GM12865 (cell line): Measurements from ENCODE around the gene VMAC.

ENCODE experiments used
- DNase-seq: peaks from one replicate; pipeline ENCODE4 v3.0.0; 2010; ENCODE audit warnings: low read depth
- H3K4me3 ChIP-seq: 2 replicates; pipeline ENCODE4 v1.5.1; 2011; ENCODE audit warnings: mild to moderate bottlenecking, low read depth, low read length, control low read depth
- CTCF ChIP-seq: IDR thresholded peaks from 2 replicates; pipeline ENCODE4 v1.5.1; 2011; ENCODE audit warnings: low read length, control low read depth, low read depth, inconsistent platforms; ENCODE audit not compliant: insufficient read depth; ENCODE audit errors: missing control alignments

The VMAC gene

GRCh38 chr19:5916181-5916708 is 11.6 kb downstream of the VMAC start:
- no peak for TF ChIP-seq CTCF
- no peak for DNase-seq
- H3K4me3 ChIP-seq = no peak overlapping the region

GRCh38 chr19:5917431-5918107 is 12.9 kb downstream of the VMAC start:
- H3K4me3 ChIP-seq = no peak overlapping the region
- no peak for DNase-seq
- no peak for TF ChIP-seq CTCF

GRCh38 chr19:5918463-5919079 is 13.9 kb downstream of the VMAC start:
- DNase-seq = no peak
- no peak for TF ChIP-seq CTCF
- no peak overlapping the region for H3K4me3 ChIP-seq

- H3K4me3 ChIP-seq = no peak overlapping the region
- TF ChIP-seq CTCF = no peak
- DNase-seq = no peak
Observed at GRCh38 chr19:5921516-5922160, 17.0 kb downstream of the VMAC start.

GRCh38 chr19:5922161-5922545 is 17.5 kb downstream of the VMAC start:
- DNase-seq = no peak
- H3K4me3 ChIP-seq = no peak overlapping the region
- TF ChIP-seq CTCF = no peak

GRCh38 chr19:5923356-5923755 is 18.7 kb downstream of the VMAC start:
- no peak for TF ChIP-seq CTCF
- no peak overlapping the region for H3K4me3 ChIP-seq
- no peak for DNase-seq
